CD8-positive, alpha-beta memory T cell (primary cell): Measurements from ENCODE around the gene MKRN2. TPM values are rescaled to one million over a fixed set of nuclear protein-coding genes. Genes with fewer than 3 reads are reported as not detected.
"Not testable (repeated sequence)": the region's sequence is repeated elsewhere in the genome, so short reads cannot be mapped to it uniquely, and the experiment has no call there.

Source experiments
- CTCF ChIA-PET: fragments of 350-600 bp; sonication (Branson Sonifier 250); formaldehyde crosslinking; loops from one replicate; lab custom pipeline; 2021; ENCODE audit warnings: antibody characterized with exemption; lab: Charles Lee
- POLR2A ChIA-PET: fragments of 350-600 bp; sonication (Branson Sonifier 250); formaldehyde crosslinking; loops from one replicate; lab custom pipeline; 2021; ENCODE audit warnings: antibody characterized with exemption; lab: Charles Lee
- DNase-seq, 5 donors: peaks; one replicate each; pipeline versions ENCODE4 v3.0.0 to v3.0.0-alpha.2; 2020 to 2022; ENCODE audit warnings: mixed read lengths in 1 of 5
- H3K27ac ChIP-seq: one replicate; pipeline ENCODE4 v1.7.0; 2013; ENCODE audit warnings: low read depth, mild to moderate bottlenecking, low read length, moderate library complexity
- H3K27me3 ChIP-seq: 2 replicates; pipeline ENCODE4 v1.7.0; 2013; ENCODE audit warnings: low read length, mild to moderate bottlenecking; ENCODE audit not compliant: insufficient read depth, poor library complexity, severe bottlenecking
- H3K36me3 ChIP-seq: 2 replicates; pipeline ENCODE4 v1.7.0; 2013; ENCODE audit warnings: mild to moderate bottlenecking, low read length, moderate library complexity; ENCODE audit not compliant: insufficient read depth
- H3K4me1 ChIP-seq: 2 replicates; pipeline ENCODE4 v1.7.0; 2013; ENCODE audit warnings: mild to moderate bottlenecking, low read length, moderate library complexity; ENCODE audit not compliant: insufficient read depth
- H3K4me3 ChIP-seq: 2 replicates; pipeline ENCODE4 v1.7.0; 2013; ENCODE audit warnings: mild to moderate bottlenecking, low read length
- H3K9me3 ChIP-seq: 2 replicates; pipeline ENCODE4 v1.7.0; 2013; ENCODE audit warnings: mild to moderate bottlenecking, low read length
- H3K27ac Mint-ChIP-seq, 8 donors: one replicate each; pipeline ENCODE4 v1.8.0; 2020 to 2021; ENCODE audit warnings: mixed read lengths in 8 of 8, mild to moderate bottlenecking in 6 of 8, inconsistent platforms in 3 of 8, moderate library complexity in 3 of 8
- H3K27me3 Mint-ChIP-seq, 2 donors: one replicate each; pipeline ENCODE4 v1.8.0; 2020 to 2021; ENCODE audit warnings: mixed read lengths in 2 of 2, mild to moderate bottlenecking in 1 of 2, moderate library complexity in 1 of 2
- H3K36me3 Mint-ChIP-seq, 3 donors: one replicate each; pipeline ENCODE4 v1.8.0; 2020 to 2021; ENCODE audit warnings: mixed read lengths in 3 of 3, inconsistent platforms in 1 of 3, mild to moderate bottlenecking in 1 of 3
- H3K4me1 Mint-ChIP-seq, 3 donors: one replicate each; pipeline ENCODE4 v1.8.0; 2020 to 2021; ENCODE audit warnings: mixed read lengths in 3 of 3, inconsistent platforms in 1 of 3, mild to moderate bottlenecking in 1 of 3
- H3K4me3 Mint-ChIP-seq, 7 donors: one replicate each; pipeline ENCODE4 v1.8.0; 2020 to 2021; ENCODE audit warnings: mixed read lengths in 7 of 7, mild to moderate bottlenecking in 6 of 7, moderate library complexity in 4 of 7, inconsistent platforms in 2 of 7
- H3K9me3 Mint-ChIP-seq, 5 donors: one replicate each; pipeline ENCODE4 v1.8.0; 2020 to 2022; ENCODE audit warnings: mixed read lengths in 5 of 5, mild to moderate bottlenecking in 3 of 5, moderate library complexity in 2 of 5, inconsistent platforms in 1 of 5
- polyA plus RNA-seq: library from polyadenylated mRNA; unstranded; fragments of 300-500 nt; fragmentation: Illumina TruSeq; gene quantifications from one replicate; pipeline ENCODE4 v1.2.3, GENCODE V29; 2021
- total RNA-seq, 2 experiments: library from RNA; stranded (reverse); gene quantifications; one replicate each; pipeline ENCODE4 v1.2.3, GENCODE V29; 2021

The MKRN2 gene
- total and polyA plus RNA-seq, 3 experiments from 2014 or later, result 30.0 to 51.6 (median 33.6) TPM

GRCh38 chr3:12627370-12627769 is 70.5 kb downstream of the MKRN2 start:
- peaks cover 51 to 81% (median 79%) of the 10 kb centered on the region in 3 donors for H3K4me1 Mint-ChIP-seq

GRCh38 chr3:12628813-12629212 is 71.9 kb downstream of the MKRN2 start:
- DNase-seq, result no peak
- Mint-ChIP-seq H3K36me3 (peaks cover 0 to 9% (median 0%) of the 10 kb centered on the region in 3 donors), H3K9me3 (no peaks in the 10 kb centered on the region), H3K4me3 (no peak overlapping the region), H3K27me3 (no peaks in the 10 kb centered on the region), H3K27ac (peak overlapping the region in 1 of 8 donors; percentile 43), H3K4me1 (peaks cover 55 to 83% (median 82%) of the 10 kb centered on the region in 3 donors)
- Histone ChIP-seq H3K36me3 (no peaks in the 10 kb centered on the region), H3K4me3 (no peak overlapping the region), H3K4me1 (peaks cover 44% of the 10 kb centered on the region), H3K9me3 (no peaks in the 10 kb centered on the region), H3K27me3 (no peaks in the 10 kb centered on the region), H3K27ac (no peak overlapping the region)
- ChIA-PET CTCF (no interaction called here), POLR2A (no interaction called here)

More at GRCh38 chr3:12627370-12627769, 70.5 kb downstream of the MKRN2 start:
- Mint-ChIP-seq H3K27ac (peak overlapping the region in 7 of 8 donors; percentile 2 to 96 (median 32)), H3K4me3 (peak overlapping the region in 2 of 7 donors; percentile 2 to 5), H3K9me3 (no peaks in the 10 kb centered on the region), H3K36me3 (peaks cover 0 to 9% (median 0%) of the 10 kb centered on the region in 3 donors), H3K27me3 (no peaks in the 10 kb centered on the region)
- DNase-seq, result no peak
- Histone ChIP-seq H3K4me1 (peaks cover 38% of the 10 kb centered on the region), H3K4me3 (no peak overlapping the region), H3K27me3 (no peaks in the 10 kb centered on the region), H3K36me3 (no peaks in the 10 kb centered on the region), H3K9me3 (no peaks in the 10 kb centered on the region), H3K27ac (no peak overlapping the region)
- POLR2A ChIA-PET, result no interaction called here
- CTCF ChIA-PET, result interaction anchor here (1.1 kb wide), 1 partner anchor 37 kb away, joined by 4 read pairs; the partner anchor contains the start of gene RAF1

- Histone ChIP-seq H3K27ac (no peak overlapping the region), H3K4me1 (peaks cover 44% of the 10 kb centered on the region), H3K27me3 (no peaks in the 10 kb centered on the region), H3K4me3 (no peak overlapping the region), H3K9me3 (no peaks in the 10 kb centered on the region), H3K36me3 (no peaks in the 10 kb centered on the region)
- H3K27ac Mint-ChIP-seq, result peak overlapping the region in 4 of 8 donors; percentile 13 to 69 (median 44)
- POLR2A ChIA-PET, result interaction anchor here (0.6 kb wide), 1 partner anchor 22 kb away, joined by 5 read pairs; no protein-coding TSS in a partner anchor
- no peaks in the 10 kb centered on the region for H3K27me3 Mint-ChIP-seq
- CTCF ChIA-PET, result no interaction called here
- H3K36me3 Mint-ChIP-seq, result peaks cover 0 to 8% (median 0%) of the 10 kb centered on the region in 3 donors
- H3K9me3 Mint-ChIP-seq, result no peaks in the 10 kb centered on the region
- DNase-seq, result no peak
- H3K4me3 Mint-ChIP-seq, result no peak overlapping the region
- peaks cover 51 to 83% (median 80%) of the 10 kb centered on the region in 3 donors for H3K4me1 Mint-ChIP-seq
These were observed 72.7 kb downstream of the MKRN2 start for GRCh38 chr3:12629560-12629959.

GRCh38 chr3:12630292-12630691 is 73.4 kb downstream of the MKRN2 start:
- H3K36me3 Mint-ChIP-seq, result peaks cover 0 to 8% (median 0%) of the 10 kb centered on the region in 3 donors
- Histone ChIP-seq H3K4me3 (no peak overlapping the region), H3K36me3 (no peaks in the 10 kb centered on the region), H3K9me3 (no peaks in the 10 kb centered on the region), H3K27me3 (no peaks in the 10 kb centered on the region), H3K4me1 (peaks cover 41% of the 10 kb centered on the region), H3K27ac (no peak overlapping the region)
- no peak overlapping the region for H3K4me3 Mint-ChIP-seq
- ChIA-PET POLR2A (interaction anchor here (0.6 kb wide), 1 partner anchor 23 kb away, joined by 5 read pairs; no protein-coding TSS in a partner anchor), CTCF (no interaction called here)
- no peak for DNase-seq
- H3K4me1 Mint-ChIP-seq, result peaks cover 47 to 79% (median 77%) of the 10 kb centered on the region in 3 donors
- no peaks in the 10 kb centered on the region for H3K27me3 Mint-ChIP-seq
- H3K9me3 Mint-ChIP-seq, result no peaks in the 10 kb centered on the region
- H3K27ac Mint-ChIP-seq, result peak overlapping the region in 3 of 8 donors; percentile 24 to 70 (median 69)

- POLR2A ChIA-PET, H3K27me3 ChIP-seq, H3K4me3 Mint-ChIP-seq, H3K4me3 ChIP-seq, H3K9me3 ChIP-seq, H3K9me3 Mint-ChIP-seq, H3K36me3 Mint-ChIP-seq, H3K27me3 Mint-ChIP-seq, CTCF ChIA-PET, H3K36me3 ChIP-seq, DNase-seq, H3K27ac ChIP-seq: not testable (repeated sequence)
- Mint-ChIP-seq H3K4me1 (peaks cover 42 to 73% (median 71%) of the 10 kb centered on the region in 3 donors), H3K27ac (peak overlapping the region in 2 of 8 donors; percentile 6 to 70)
- H3K4me1 ChIP-seq, result peaks cover 36% of the 10 kb centered on the region
These were observed 74.0 kb downstream of the MKRN2 start for GRCh38 chr3:12630843-12631242.

- no peak for DNase-seq
- H3K27me3 Mint-ChIP-seq, result no peaks in the 10 kb centered on the region
These were observed 75.6 kb downstream of the MKRN2 start for GRCh38 chr3:12632523-12632922.

GRCh38 chr3:12633108-12633507 is 76.2 kb downstream of the MKRN2 start:
- no peak for DNase-seq
- no peak overlapping the region for H3K4me3 ChIP-seq
- ChIA-PET POLR2A (interaction anchor here (0.7 kb wide), 1 partner anchor 199 kb away, joined by 3 read pairs; no protein-coding TSS in a partner anchor), CTCF (no interaction called here)
- H3K4me1 Mint-ChIP-seq, result peaks cover 35 to 71% (median 69%) of the 10 kb centered on the region in 3 donors
- no peaks in the 10 kb centered on the region for H3K36me3 ChIP-seq
- H3K27ac Mint-ChIP-seq, result peak overlapping the region in 1 of 8 donors; percentile 54
- H3K27me3 ChIP-seq, result no peaks in the 10 kb centered on the region
- H3K36me3 Mint-ChIP-seq, result peaks cover 0 to 22% (median 2%) of the 10 kb centered on the region in 3 donors
- H3K4me1 ChIP-seq, result peaks cover 23% of the 10 kb centered on the region
- H3K4me3 Mint-ChIP-seq, result no peak overlapping the region
- no peaks in the 10 kb centered on the region for H3K9me3 ChIP-seq
- H3K27ac ChIP-seq, result no peak overlapping the region
- no peaks in the 10 kb centered on the region for H3K27me3 Mint-ChIP-seq
- no peaks in the 10 kb centered on the region for H3K9me3 Mint-ChIP-seq

More at GRCh38 chr3:12632523-12632922, 75.6 kb downstream of the MKRN2 start:
- Mint-ChIP-seq H3K36me3 (peaks cover 0 to 18% (median 0%) of the 10 kb centered on the region in 3 donors), H3K4me1 (peaks cover 34 to 72% (median 69%) of the 10 kb centered on the region in 3 donors), H3K27ac (no peak overlapping the region), H3K9me3 (no peaks in the 10 kb centered on the region), H3K4me3 (peak overlapping the region in 1 of 7 donors; percentile 3)
- no peaks in the 10 kb centered on the region for H3K36me3 ChIP-seq
- ChIA-PET CTCF (no interaction called here), POLR2A (interaction anchor here (0.5 kb wide), 1 partner anchor 69 kb away, joined by 9 read pairs; no protein-coding TSS in a partner anchor)
- H3K9me3 ChIP-seq, result no peaks in the 10 kb centered on the region
- H3K4me1 ChIP-seq, result peaks cover 29% of the 10 kb centered on the region
- no peak overlapping the region for H3K27ac ChIP-seq
- no peak overlapping the region for H3K4me3 ChIP-seq
- H3K27me3 ChIP-seq, result no peaks in the 10 kb centered on the region
